GM19452 (cell line): ENCODE data around the gene NTN3.
A peak's percentile ranks its signal among the peaks of the same experiment; 100 is the strongest.
"Not testable (repeated sequence)": the region's sequence is repeated elsewhere in the genome, so short reads cannot be mapped to it uniquely, and the experiment has no call there.

Experiments used
- ATAC-seq: cut with Tn5 transposase; IDR thresholded peaks from one replicate; pipeline ENCODE4 v1.9.1; 2021; ENCODE audit not compliant: unreplicated experiment

The NTN3 gene

DNA sequence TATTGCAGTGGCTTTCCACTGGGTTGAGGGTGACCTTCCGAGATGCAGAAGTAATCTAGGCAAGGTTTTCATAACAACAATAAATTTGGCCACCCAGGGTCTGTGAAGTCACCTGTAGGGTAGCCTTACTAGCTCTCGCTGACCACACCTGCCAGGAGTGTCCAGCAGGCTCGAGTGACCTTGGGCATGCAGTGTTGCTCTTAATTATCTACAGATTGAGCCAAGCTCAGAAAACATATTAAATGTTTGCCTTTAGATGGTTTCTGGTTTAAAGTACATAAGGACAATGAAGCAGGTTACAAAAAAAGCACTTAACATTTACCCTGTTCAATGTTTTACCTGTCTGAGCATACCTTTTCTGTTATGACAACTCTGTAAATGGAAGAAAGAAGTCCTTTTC lies 5.6 kb downstream of the NTN3 start:
- ATAC-seq: no peak

DNA sequence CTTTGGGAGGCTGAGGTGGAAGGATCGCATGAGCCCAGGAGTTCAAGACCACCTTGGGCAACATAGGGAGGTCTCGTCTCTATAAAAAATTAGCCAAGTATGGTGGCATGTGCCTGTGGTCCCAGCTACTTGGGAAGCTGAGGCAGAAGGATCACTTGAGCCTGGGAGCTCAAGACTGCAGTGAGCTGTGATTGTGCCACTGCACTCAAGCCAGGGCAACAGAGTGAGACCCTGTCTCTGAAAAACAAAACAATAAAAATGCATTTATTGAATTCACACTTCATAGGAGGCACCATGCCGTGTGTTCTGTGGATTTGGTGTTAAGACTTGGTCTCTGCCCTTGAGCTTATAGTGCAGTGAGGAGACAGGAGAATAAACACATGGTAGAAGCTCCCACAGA lies 6.2 kb downstream of the NTN3 start:
- ATAC-seq: no peak

DNA sequence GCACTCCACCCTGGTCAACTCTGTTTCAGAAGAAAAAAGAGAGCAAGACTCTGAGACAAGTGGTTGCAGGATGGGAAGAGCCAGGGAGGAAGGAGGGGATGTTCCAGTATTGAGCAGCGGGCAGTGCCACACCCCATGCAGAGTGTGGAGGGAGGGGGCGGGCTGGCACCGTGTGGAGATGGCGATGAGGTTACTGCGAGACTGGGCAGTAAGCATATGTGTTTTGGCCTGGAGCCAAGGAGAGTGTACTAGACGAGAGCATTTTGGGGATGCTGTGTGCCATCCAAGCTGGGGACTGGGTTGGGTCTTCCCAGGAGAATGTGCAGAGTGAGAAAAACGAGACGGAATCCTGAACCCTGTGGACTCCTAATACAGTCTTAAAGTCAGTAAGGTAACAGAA lies 7.2 kb downstream of the NTN3 start:
- ATAC-seq: no peak

DNA sequence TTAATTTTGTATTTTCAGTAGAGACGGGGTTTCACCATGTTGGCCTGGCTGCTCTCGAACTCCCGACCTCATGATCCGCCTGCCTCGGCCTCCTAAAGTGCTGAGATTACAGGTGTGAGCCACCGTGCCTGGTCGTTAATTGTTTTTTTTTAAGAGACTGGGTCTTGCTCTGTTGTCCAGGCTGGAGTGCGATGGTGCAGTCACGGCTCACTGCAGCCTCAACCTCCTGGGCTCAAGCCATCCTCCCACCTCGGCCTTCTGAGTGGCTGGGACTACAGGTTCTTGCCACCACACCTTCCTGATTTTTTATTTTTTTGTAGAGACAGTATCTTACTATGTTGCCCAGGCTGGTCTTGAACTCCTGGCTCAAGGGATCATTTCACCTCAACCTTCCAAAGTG lies 8.9 kb downstream of the NTN3 start:
- ATAC-seq: not testable (repeated sequence)

DNA sequence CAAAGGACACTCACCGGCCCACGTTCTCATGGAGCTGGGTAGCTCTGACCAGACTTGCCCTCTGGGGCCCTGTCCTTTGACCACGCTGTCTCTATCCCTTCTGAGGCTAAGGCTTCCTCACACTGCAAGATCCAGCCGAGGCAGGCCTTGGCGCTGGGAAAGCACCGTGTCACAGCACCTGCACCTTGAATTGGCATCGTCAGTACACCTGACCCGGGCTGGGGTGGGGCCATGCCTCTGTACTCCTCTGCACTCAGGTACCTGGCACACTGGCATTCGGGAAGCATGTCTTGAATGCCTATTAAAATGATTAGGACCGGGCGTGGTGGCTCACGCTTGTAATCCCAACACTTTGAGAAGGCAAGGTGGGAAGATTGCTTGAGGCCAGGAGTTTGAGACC lies 9.9 kb downstream of the NTN3 start:
- ATAC-seq: no peak

DNA sequence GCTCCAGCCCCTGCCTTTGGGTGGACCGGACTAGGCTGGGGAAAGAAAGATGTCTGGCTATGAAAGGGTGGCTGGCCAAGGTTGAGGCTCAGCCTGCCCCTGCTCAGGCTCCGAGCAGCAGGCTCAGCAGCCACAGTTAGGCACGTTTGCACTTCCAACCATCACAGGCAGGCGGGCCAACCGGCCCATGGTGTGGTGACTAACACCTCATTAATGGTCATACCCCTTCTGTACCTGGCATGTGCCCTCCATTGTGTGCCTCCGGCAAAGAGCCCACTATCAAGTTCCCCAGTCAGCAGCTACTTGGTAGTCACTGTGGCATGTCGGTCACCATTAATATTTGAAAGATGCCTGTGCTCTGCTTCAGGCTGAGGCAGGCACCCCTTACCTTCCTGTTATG lies 10.6 kb downstream of the NTN3 start:
- no peak for ATAC-seq

DNA sequence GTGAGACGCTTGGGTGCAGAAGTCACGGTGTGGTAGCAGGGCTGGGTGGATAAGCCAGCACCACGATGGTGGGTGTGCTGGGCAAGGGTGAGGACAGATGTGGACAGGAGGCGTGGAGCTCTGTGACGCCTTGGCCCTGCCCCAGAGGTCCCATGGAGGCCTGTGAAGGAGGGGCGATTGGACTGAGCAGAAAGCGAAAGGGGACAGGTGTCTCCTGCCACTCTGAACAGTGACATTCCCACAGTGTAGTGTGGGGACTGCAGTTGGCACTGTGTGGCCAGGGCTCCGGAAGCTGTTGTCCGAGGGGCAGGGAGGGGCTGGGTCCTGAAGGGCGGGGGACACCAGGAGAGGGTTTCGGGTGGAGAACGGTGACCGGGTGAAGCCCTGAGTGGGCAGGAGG lies 11.2 kb downstream of the NTN3 start:
- no peak for ATAC-seq

DNA sequence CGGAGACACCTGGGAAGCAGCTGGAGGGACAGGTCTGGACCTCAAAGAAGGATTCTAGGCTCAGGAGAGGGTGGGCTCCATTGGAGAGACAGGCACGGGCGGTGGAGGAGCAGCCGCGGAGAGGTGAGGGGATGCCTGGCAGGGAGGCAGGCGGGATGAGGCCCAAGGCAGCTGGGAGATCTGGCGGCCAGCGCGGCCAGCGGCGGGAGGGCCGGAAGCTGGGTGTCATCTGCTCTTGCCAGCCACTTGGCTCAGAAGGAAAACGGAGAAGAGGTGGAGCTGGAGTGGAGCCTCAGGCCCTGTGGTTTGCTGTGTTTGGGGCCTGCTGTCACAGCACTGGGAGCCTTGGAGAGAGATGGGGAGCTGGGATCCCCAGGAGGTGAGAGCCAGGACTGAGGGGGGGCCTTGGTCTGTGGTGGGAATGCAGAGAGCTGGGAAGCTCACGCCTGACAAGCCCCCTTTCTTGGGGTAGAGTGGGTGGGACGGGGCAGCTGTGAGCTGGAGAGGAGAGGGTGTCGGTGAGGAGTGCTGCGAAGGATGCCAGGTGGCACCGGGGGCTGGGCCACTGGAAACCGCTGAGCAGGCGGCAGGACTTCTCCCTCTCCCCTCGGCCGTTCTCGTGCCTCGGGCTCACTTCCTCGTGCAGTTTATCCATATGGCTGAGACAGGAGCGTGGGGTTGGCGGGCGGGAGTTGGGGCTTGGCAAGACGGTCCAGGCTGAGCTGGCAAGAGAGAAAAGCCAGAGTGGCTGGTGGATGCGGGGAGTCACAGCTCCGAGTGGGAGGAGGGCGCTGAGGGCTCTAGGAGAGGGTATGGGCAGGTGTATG lies 11.8 kb downstream of the NTN3 start:
- ATAC-seq: no peak

DNA sequence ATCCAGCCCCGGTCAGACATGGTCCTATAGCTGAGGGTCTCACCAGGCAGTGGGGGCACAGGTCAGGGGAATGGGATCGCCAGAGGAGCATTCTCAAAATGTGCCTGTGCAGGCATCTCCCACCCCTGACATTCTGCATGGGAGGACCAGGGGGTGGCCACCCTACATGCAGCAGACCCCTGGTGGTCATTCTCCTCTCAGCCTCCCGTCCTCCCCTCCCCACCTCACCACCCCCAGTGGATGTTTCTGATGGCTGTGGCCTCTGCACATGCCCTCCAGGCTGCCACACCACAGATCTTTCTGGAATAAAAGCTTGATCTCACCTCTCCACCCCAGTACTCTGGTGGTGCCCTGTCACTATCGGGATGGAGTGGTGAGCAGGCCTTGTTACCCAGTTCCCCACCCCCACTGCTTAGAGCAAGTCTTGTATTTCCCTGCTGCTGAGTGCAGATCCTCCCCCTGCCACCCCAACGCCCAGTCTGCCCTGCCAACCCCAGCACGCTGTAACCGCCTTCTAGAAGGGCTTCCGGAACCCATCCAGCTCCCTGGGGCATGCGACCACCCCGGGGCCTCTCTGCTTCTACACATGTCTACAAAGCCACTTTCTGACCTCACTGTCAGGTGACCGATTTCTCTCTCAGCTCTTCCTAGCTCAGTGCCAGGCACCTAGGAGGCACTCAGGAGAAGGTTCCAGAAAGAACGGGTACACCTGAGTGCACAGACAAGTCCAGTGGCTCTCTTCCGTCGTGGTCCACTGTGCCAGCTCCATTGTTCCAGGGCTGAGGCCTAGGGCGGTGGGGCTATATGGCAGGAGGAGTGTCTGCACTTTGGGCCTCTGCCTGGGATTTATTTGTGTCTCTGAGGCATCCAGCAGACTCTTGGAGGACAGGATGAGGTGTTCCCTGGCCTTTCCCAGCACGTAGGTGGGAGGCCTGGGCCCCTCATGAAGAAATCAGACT lies 13.1 kb downstream of the NTN3 start:
- ATAC-seq: no peak

DNA sequence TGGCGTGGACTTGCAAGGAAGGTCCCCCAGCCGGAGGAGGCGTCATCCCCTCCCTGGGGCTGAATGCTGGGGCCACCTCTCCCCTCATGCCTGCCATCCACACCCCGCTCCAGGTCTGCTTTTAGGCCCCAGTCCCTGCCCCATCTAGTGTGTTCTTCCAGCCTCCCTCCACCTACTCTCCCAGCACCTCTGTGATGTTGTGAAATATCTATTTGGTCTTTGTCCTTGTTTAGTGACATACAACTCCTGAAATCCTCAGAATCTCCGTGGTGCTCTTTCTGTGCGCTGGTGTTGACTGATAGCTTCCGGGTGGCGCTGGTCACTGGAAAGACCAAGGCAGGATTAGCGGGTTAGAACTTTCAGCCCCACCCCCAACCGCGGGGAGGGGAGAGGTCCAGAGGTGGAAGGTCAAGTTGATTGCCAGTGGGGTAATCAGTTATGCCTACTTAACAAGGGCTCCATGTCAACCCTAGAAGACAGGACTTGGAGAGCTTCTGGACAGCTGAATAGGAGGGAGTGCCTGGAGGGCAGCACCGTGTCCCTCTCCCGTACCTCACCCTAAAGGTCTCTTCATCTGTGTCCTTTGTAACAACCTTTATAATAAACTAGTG lies 13.9 kb downstream of the NTN3 start:
- no peak for ATAC-seq

DNA sequence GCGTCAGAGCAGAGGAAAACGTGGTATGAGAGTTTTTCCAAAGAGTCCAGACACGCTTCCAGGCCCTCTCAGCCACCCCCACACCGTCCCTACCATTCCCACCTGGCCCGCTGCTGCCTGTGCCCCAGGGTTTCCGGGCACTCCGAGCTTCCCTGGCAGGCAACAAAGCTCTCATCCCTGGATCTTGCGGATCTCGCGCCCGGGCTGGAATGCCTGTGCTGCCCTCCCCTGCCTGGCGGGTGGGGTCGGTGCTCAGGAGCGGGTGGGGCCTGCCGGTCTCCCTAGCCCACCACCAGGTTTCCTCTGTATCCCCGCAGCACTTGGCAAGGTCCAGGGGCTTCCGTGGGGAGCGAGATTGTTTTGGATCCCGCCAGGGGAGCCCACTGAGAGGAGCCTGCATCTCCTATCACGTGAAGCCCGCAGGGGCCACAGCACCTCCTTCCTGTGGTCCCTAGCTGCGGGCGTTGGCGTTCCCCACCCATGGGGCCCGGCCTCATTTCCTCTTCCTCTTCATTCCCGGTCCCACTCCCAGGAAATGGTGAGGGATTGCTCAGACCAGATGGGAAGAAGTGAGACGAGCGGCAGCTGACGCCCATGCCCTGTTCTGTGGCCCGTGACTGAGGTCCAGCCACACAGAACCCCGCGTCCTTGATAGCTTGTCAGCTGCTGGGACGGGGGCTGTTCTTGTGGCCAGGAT lies 14.9 kb downstream of the NTN3 start:
- no peak for ATAC-seq

DNA sequence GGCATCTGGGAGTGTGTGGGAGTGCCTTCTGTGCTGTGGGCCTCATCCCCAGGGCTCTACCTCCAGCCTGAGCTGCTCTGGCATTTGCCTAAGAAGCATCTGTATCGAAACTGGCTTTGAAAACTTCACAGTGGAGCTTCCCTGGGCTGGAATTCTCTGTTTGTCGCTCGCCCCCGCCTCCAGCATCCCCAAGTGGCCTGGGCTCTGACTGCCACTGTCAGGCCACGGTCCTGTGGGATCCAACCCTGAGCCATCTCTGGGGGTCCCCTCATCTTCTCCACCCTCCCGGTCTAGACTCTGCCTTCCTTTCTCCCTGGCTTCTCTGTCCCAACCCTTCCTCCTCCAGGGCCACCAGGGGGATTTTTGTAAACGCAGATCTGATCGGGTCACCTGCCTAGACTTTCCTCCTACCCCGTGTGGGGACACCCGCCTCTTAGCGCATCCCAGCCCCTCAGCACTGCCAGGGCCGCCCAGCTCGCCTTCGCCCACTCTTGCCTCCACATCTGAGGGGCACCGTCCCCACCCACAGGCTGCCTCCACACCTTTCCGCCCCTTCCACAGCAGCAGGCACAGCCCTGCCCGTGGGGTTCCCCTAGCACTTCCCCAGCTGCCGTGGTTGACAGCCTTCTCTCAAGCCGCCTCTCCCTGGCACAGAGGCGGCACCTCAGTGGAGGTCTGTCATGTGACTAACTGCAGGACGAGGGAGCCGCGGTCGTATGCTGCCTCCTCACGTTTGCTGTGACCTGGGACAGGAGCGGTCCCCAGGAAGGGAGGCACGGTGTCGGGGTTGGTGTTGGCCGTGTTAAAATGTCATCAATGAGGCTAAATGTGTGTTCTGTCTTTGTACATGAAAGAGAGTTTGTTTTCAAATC lies 15.8 kb downstream of the NTN3 start:
- peak; percentile 61 for ATAC-seq

DNA sequence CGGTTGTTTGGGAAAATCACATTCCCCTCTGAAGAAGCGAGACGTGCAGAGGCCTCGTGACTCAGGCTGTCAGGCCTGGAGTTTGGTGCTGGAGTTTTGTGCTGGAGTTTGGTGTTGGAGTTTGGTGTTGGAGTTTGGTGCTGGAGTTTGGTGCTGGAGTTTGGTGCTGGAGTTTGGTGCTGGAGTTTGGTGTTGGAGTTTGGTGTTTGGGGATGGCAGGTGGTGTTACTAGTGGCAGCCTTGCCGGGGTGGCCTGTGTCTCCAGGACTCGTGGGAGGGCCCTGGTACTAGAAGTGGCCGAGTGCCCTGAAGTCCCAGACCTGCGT lies 16.4 kb downstream of the NTN3 start:
- no peak for ATAC-seq

DNA sequence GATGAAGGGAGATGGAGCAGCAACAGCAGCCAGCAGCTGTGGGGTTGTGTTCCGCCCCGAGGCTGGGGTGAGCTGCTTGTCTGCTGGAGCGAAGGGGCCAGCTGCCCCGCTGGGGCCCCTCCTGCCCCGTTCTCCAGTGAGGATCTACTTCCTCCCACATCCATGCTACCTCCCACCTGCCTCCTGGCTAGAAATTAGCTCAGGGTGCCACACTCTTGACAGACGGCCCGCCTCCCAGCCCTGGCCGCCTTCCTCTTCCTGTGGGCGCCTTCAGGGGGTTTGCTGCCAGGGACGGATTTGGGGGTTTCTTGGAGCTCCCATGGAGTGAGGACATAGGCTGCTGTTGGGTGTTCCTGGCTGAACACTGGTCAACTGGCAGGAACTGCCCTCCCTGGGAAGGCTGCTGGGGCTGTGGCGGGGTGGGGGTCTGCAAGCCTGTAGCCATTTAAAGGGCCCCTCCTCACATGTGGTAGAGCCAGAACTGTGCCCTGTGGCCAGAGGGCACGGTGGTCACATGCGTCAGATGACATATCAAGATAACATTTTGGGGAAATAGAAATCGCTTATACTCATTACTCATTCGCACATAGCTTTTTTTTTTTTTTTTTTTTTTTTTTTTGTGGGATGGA lies 16.9 kb downstream of the NTN3 start:
- no peak for ATAC-seq

DNA sequence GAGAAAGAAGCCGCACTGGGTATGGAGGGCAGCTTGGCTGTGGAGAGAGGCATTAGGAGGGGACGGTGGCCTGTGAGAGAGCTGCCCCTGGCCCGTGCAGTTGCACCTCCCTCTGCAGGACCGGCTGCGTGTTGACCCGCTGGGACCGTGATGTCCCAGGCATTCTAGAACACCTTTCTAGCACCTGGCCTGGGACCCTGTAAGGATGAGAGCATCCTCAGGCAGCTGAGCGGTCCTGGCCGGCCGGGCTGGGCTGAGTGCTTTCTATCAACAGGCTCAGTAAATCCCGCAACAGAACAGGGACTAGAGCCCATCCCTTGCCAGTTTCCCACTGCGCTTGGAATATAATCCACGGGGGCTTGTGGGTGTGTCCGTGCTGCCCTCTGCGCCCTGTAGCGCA lies 18.5 kb downstream of the NTN3 start:
- no peak for ATAC-seq

DNA sequence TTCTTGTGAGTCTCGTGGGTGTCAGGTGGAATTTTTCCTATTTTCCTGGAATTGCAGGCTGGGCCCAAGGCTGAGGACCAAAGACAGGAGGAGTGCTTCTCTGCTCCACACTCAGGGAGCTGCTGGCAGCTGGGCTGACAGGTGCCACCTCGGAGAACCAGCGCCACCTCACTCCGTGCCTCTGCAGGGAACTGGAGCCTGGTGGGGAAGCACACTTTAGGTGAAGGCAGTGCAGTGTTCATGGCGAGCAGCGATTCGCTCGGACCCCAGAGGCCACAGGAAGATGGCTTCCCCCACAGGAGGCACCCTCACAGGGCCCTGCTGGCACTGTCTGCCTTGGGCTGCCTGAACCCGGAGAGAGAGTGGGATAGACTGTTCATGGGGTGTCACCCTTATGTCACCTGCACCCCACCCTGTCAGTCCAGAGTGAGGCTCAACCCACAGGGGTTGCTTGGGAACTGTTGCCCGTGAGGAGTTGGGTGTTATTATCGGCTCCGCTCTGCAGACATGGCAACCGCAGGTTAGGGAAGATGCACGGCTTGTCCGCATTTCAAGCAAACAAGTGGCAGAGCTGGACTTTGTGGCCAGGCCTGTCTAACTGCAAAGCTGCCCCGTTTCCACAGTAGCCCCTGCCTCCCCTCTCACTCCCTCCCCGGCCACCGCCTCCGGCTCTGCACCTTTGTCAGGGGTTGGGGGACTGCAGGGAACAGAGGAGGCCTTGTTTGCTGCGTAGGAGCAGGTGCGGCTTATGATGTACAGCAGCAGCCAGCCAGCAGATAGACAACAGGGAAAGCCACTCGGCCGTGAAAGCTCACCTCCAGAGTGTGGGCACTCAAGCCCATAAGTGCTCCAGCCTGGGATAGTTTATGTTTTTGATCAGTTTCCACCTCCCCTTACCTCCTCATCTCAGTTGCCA lies 19.4 kb downstream of the NTN3 start:
- no peak for ATAC-seq

DNA sequence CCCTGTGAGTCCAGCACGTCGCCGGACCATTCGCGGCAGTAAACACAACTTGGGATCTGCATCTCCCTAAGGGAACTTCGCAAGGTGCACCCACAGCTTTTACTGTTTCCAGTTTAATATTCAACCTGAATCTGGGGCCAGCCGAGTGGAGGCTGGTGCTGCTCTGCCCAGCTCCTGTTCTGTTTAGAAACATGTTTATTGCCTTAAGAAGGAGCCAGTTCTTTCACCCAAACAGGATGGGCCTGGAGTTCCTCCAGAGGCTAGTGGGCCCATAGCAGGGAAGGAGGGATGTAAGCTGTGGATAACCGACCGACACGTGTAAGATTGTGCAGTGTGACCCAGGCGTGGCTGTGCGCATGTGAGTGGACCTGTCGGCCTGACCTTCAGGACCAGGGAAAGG lies 21.2 kb downstream of the NTN3 start:
- ATAC-seq: no peak

DNA sequence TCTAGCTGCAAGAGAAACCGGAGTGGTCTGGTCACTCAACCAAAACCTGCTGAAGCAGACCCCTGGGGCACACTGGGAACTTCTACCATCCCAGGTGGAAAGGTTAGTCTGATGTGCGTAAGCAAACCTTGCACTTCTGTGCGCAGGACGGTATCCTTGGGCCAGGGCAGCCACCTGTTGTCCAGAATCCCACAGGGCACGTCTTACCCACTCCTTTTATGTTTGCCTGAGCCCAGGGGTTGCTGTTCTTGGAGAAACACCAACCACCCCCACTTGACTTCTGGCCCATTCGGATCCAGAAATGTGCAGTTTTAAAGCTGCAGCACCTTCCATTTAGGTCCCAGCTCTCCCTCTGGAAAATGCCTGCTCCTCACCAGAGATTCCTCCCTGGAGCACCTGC lies 22.5 kb downstream of the NTN3 start:
- no peak for ATAC-seq

DNA sequence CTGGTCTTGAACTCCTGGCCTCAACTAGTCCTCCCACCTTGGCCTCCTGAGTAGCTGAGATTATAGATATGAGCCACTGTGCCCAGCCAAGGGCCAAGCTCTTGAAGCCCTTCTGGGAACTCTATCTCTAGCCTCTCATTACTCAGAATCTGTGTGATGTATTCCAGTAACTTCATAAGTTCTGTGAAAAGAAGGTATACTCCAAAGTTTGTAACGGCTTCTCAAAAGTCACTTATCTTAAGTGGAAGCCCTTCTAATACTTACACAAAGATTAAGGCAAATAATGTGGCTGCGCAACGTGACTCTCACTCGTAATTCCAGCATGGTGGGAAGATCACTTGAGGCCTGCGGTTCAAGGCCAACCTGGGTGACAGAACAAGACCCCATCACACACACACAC lies 23.5 kb downstream of the NTN3 start:
- no peak for ATAC-seq
